AG09309 (cell line): ENCODE data around the gene STPG4.
A peak's percentile ranks its signal among the peaks of the same experiment; 100 is the strongest.

Experiments
- DNase-seq: peaks from one replicate; pipeline ENCODE4 v3.0.0-alpha.2; 2010; ENCODE audit warnings: low read depth
- H3K4me3 ChIP-seq: 2 replicates; pipeline ENCODE4 v1.5.1; 2011; ENCODE audit warnings: mild to moderate bottlenecking, low read depth, low read length, moderate library complexity; ENCODE audit not compliant: control insufficient read depth
- TF ChIP-seq, protein P1 (sequence below): IDR thresholded peaks from 2 replicates; pipeline ENCODE4 v1.5.1; 2011; ENCODE audit warnings: mild to moderate bottlenecking, low read depth, low read length, inconsistent platforms; ENCODE audit not compliant: insufficient read depth, control insufficient read depth; ENCODE audit errors: missing control alignments

Gene STPG4

DNA sequence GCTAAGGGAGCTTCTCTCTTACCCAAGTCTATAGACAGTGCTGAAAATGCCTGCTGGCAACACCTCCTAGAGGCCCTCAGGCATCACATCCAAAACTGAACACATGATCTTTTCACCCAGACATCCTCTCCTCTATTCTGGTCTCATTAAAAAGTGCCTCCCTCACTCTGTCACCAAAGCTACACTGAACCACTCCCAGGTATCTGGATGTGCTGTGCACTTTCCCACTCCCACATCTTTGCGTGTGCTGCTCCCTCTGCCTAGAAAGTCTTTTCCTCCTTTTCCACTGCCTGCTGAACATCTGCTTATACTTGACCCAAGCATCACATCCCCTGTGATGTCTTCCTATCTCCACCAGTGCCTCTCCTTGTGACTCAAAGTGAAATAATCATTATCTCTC lies 26.1 kb upstream of the STPG4 start:
- TF ChIP-seq, protein P1, sequence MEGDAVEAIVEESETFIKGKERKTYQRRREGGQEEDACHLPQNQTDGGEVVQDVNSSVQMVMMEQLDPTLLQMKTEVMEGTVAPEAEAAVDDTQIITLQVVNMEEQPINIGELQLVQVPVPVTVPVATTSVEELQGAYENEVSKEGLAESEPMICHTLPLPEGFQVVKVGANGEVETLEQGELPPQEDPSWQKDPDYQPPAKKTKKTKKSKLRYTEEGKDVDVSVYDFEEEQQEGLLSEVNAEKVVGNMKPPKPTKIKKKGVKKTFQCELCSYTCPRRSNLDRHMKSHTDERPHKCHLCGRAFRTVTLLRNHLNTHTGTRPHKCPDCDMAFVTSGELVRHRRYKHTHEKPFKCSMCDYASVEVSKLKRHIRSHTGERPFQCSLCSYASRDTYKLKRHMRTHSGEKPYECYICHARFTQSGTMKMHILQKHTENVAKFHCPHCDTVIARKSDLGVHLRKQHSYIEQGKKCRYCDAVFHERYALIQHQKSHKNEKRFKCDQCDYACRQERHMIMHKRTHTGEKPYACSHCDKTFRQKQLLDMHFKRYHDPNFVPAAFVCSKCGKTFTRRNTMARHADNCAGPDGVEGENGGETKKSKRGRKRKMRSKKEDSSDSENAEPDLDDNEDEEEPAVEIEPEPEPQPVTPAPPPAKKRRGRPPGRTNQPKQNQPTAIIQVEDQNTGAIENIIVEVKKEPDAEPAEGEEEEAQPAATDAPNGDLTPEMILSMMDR = no peak
- no peak for DNase-seq
- no peak overlapping the region for H3K4me3 ChIP-seq

DNA sequence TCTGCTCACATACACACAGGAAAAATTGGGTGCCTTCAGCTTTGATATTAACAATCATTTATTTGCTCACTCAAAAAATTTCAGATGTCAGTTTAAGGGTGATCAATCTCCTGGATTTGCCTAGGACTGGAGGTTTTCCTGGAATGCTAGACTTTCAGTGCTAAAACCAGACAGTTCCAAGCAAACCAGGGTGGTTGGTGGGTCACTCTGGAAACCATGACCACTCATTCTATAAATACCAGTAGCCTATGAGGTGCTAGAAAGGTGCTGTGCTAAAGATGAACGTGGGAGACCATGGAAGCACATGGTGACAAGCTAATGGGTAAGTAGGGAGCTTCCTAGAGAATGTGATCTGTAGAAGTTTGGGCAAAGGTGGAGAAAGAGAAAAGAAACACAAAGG lies 25.4 kb upstream of the STPG4 start:
- no peak overlapping the region for H3K4me3 ChIP-seq
- no peak for DNase-seq
- TF ChIP-seq, protein P1 = no peak

DNA sequence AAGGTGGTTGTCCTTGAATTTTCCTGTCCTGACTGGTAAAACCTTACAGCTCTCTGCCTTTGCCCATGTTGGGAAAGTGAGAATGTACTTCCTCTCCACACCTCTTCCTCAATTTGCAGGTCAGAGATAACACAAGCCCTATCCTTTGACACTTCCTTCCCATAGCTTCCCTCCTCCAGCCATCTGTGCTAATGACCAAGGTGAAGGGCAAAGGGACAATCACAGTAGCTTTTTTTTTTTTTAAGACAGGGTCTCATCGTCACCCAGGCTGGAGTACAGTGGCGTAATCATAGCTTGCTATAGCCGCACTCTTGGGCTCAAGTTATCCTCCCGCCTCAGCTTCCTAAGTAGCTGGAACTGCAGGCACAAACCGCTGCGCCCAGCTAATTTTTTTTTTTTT lies 24.3 kb upstream of the STPG4 start:
- H3K4me3 ChIP-seq = no peak overlapping the region
- no peak for DNase-seq
- TF ChIP-seq, protein P1 = no peak

DNA sequence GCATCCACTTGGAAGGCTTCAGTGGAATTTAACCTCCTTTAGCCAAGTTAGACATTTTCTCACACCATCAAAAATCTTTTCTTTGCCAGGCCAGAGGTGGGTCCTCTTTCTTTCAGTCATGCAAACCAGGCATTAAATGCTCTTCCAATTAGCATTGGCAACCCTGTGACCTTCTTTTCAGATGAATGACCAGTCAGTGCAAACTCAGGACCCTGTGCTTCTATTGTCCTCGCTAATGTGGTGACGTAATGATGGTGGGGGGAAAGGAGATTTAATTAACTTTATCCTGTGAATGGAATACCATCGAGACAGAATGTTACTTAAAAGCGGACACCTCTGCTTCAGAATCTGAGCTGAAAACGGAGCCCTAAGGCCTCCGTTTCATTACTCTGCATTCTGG lies 23.2 kb upstream of the STPG4 start:
- no peak for DNase-seq
- TF ChIP-seq, protein P1 = no peak
- no peak overlapping the region for H3K4me3 ChIP-seq

DNA sequence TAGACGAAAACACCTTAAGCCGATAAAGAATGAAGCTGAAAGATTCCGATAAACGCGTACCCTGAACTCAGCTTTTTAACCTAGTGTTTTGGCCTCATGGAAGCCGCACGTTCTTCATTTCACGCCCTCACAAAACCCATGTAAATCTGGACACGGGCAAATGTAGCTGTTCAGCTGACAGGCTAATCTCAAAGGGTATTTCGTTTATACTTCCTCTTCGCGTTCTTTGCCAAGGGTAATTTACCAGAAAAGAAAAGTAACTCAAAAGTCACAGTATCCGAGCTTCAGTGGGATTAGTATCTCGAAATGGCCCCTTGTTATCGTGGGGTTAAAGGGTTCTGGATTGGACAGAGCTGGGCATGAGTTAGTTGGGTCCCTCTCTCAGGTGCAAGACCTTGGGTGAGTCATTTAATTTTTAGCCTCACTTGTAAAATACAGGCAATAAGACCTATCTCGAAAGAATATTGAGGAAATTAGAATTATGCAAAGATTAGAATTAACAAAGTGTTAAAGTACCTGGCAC lies 22.0 kb upstream of the STPG4 start:
- H3K4me3 ChIP-seq = peak overlapping the region; percentile 89
- TF ChIP-seq, protein P1 = no peak
- DNase-seq = no peak

DNA sequence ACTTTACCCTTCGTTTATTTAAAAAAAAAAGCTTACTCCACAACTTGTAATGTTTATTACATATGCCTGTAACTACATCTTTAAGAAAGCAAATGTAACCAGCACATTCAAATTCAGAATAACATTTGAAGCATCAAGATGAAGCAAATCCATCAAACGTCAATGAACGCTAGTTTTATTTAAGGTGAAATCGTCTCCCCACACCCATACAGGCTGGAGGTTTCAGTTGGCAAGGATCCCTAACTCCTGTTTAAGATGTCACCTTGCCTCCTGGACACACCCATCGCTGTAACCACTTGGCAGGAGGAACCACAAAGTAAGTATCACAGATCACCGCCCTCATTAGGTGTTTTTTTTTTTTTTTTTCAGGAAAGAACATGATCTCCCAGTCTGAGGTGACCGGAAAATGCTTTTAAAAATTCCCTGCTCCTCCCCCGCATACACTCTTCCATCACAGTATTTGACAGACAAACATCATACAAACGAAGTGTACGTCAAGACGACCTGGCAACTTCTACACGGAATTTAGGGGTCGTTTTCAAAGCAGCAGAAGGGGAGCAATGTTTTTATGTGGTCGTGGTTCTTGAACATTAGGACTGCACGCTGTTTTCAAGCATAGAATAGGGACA lies 19.7 kb upstream of the STPG4 start:
- TF ChIP-seq, protein P1 = no peak
- H3K4me3 ChIP-seq = peak overlapping the region; percentile 89
- no peak for DNase-seq

DNA sequence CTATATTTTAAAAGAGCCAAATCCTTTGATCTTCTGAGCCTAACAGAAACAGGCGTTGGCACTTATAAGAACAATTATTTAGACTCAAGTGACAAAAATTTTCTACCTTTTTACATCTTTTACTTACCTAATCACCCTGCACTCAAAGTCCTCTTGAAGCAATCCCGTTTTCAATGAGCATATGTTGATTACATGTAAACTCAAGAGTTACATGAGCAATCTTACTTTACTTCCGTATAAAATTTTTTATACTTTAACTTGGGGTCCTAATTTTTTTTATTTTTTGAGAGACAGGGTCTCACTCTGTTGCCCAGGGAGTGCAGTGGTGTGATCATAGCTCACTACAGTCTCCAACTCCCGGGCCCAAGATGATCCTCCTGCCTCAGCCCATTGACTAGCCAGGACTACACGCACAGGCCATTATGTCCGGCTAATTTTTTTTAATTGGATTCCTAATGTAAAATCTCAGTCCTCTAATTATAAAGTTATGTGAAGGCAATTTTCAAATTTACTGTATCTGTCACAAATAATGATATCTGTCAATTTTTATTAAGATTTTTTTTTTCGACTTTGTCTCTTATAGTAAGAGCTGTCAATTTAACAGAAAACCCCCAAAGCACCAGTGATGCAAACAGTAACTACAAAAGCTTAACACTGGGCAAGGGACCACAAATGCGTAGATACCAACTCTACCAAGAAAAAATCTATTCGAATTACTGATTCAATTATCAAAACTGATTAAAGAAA lies 19.1 kb upstream of the STPG4 start:
- no peak for DNase-seq
- TF ChIP-seq, protein P1 = no peak
- peak overlapping the region; percentile 89 for H3K4me3 ChIP-seq
